GM18951 (cell line): ENCODE measurements around the gene VPS25.
"Not testable (repeated sequence)": the region's sequence is repeated elsewhere in the genome, so short reads cannot be mapped to it uniquely, and the experiment has no call there.

Experiments used
- POLR2A ChIP-seq: IDR thresholded peaks from 4 replicates; pipeline ENCODE4 v1.6.1; 2011; ENCODE audit warnings: mild to moderate bottlenecking; ENCODE audit not compliant: insufficient read length, insufficient read depth; ENCODE audit errors: extremely low read depth
- in situ Hi-C: fragments of 300-500 bp; cut with MboI; formaldehyde crosslinking; loops from one replicate; pipeline ENCODE4 v1.12.0; 2022; ENCODE audit warnings: low sequenced_read_pairs, mixed read lengths, inconsistent platforms; ENCODE audit not compliant: unreplicated experiment

Gene VPS25

GRCh38 chr17:42754782-42755181 is 18.5 kb upstream of the VPS25 start:
- in situ Hi-C loops, result no loop called here
- TF ChIP-seq POLR2A, result no peak

DNA sequence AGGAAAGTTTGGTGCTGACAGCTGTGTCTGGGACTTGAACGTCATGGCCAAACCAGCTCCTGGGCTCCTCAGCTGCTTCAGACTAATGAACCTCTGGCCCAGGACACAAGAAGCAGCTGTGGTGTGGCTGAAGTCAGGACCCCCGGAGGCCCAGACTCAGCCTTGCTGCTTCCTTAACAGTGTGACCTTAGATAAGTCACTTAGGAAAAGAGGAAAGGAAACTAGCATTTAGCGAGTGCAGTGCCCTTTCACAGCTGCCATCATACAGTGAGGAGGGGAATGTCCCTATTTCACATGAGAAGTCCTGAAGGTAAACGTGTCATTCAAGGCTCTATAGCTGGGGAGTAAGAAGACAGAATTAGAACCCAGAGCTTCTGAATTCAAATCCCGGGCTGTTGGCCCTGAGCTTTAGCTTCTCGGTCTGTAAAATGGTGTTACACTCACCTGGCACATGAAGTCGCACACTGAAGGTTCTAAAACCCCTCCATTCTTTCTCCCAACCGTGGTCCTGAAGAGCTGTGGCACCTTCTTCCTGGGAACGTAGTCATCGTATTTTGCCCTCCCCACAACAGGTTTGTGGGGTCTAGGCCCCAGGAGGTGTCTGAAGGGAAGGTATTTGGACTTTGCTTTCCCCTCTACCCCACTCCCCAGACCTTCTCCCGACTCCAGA is 13.1 kb upstream of the VPS25 start:
- TF ChIP-seq POLR2A, result no peak
- in situ Hi-C loops, result no loop called here

- no peak for TF ChIP-seq POLR2A
- in situ Hi-C loops, result no loop called here
These were observed 12.3 kb upstream of the VPS25 start, which contains the start of gene RAMP2 for GRCh38 chr17:42760652-42761581. Gene RAMP2 (plus strand): TSS chr17:42761227. CDS start chr17:42761262, 35 bp downstream.

DNA sequence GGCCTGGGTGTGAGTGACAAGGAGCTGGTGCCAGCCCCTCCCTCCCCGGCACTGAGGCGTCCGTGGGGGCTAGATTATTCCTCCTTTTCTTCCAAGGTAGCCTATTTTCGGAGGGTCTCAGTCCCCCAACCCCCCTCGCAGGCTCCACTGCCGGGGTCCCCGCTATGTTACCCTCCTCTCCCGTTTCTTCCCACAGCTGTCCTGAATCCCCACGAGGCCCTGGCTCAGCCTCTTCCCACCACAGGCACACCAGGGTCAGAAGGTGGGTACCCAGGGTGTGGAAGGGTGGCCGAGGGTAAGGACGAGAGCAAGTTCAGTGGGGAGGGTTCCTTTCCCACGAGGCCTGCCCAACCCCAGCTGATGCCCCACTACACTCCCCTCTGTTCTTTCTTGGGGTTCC is 11.6 kb upstream of the VPS25 start:
- in situ Hi-C loops, result no loop called here
- no peak for TF ChIP-seq POLR2A

GRCh38 chr17:42766124-42766523 is 7.1 kb upstream of the VPS25 start:
- TF ChIP-seq POLR2A, result no peak
- in situ Hi-C loops, result no loop called here

DNA sequence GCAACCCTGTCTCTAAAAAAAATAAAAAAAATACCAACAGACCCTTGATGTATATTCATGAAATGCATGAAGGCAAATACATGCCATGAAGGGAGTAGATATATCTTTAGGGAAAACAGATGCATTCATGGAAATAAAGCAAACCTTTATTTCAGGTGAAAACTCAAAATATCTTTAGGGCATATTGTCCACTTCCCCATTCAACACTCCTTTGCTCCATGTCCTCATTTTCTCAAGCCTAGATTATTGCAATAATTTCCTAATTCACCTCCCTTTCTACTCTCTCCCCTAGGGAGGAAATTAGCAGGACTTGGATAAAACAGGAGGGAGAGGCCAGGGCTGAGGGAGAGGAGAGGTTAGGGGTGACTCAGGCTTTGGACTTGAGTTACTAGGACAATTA is 5.7 kb upstream of the VPS25 start:
- TF ChIP-seq POLR2A, result no peak
- in situ Hi-C loops, result no loop called here

- in situ Hi-C loops, result not testable (repeated sequence)
These were observed 5.2 kb upstream of the VPS25 start for GRCh38 chr17:42768006-42768405.

DNA sequence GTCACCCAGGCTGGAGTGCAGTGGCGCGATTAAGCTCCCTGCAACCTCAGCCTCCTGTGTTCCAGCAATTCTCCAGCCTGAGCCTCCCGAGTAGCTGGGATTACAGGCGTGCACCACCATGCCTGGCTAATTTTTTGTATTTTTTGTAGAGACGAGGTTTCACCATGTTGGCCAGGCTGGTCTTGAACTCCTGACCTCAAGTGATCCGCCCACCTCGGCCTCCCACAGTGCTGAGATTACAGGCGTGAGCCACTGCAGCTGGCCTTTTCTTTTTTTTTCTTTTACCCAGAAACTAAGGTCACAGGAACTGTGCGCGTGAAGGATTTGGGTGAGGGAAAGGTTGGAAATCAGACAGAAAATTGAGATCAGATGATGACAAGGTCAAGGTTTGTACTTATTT is 3.3 kb upstream of the VPS25 start:
- in situ Hi-C loops, result not testable (repeated sequence)

- no peak for TF ChIP-seq POLR2A
- in situ Hi-C loops, result no loop called here
These were observed 332 bp upstream of the VPS25 start for GRCh38 chr17:42772945-42773289.

DNA sequence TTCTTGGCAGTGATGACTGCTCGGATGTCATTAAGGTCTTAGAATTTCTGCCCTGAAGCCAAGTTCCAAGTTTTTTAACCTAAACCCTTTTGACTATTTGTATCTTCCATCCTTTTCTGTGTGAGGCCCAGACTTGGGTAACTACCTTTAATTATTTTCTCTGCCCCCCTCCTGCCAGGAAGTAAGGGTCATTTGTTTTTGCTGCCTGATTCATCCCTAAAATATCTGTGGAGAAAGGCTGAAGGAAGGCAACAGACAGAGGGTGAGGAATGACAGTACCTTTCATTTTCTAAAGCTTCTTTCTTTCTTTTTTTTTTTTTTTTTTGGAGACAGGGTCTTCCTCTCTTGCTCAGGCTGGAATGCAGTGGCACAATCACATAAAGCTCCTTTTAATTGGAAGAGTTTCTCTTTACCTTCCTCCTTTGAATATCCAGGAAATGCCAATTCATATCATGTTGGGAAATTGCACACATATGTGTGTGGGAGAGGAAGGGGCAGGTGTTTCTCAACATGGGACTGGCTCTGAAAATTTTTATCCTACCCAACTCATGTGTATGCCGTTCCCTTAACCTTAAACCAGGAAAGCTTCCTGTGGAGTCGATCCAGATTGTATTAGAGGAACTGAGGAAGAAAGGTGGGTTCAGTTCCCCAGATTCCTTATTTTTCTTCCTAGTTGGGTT is 957 bp downstream of the VPS25 start:
- TF ChIP-seq POLR2A, result no peak
- in situ Hi-C loops, result no loop called here

DNA sequence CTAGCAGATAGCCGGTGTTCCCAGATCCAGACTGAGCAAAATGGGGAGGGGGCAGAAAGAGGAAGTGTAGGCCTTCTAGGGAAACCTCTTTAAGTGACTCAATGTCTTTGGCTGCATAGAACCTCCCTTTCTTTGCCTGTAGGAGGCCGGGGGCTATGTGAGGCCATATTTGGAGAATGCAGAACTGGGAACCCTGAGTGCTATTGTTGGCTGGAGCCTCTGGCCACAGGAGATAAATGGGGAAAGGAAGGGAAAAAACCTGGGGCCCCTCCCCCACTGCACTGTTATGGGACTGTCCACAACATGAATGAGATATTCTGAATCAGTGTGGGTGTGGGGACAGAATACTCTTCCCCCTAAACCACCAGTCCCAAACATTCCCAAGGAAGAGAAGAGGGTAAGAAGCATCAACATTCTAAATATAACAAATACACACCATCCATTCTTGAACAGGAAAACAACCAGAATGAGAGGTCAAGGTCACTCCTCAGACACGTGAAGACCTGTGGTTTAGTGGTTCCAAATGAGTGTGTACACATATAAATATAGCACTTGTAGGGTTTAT is 2.4 kb downstream of the VPS25 start:
- in situ Hi-C loops, result no loop called here
- no peak for TF ChIP-seq POLR2A

DNA sequence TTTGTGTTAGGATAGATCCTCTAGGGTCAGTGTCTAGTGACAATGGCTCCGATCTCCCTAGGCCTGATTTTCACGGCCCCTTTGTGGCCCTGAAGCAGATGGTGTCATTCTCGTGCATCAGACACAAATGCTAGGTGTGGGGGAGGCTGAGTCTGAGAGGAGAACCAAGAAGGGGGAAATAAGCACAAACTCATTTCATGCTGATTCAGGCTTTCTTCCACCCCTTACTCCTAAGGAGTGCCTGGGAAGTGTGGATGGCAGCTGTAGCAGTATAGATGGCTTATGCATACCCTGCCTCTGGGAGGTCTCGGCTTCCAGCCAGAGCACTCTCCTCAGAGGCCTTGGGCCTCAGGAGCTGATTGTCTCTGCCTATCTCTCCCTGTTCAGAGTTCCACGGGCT is 5.3 kb downstream of the VPS25 start:
- in situ Hi-C loops, result no loop called here
- no peak for TF ChIP-seq POLR2A

DNA sequence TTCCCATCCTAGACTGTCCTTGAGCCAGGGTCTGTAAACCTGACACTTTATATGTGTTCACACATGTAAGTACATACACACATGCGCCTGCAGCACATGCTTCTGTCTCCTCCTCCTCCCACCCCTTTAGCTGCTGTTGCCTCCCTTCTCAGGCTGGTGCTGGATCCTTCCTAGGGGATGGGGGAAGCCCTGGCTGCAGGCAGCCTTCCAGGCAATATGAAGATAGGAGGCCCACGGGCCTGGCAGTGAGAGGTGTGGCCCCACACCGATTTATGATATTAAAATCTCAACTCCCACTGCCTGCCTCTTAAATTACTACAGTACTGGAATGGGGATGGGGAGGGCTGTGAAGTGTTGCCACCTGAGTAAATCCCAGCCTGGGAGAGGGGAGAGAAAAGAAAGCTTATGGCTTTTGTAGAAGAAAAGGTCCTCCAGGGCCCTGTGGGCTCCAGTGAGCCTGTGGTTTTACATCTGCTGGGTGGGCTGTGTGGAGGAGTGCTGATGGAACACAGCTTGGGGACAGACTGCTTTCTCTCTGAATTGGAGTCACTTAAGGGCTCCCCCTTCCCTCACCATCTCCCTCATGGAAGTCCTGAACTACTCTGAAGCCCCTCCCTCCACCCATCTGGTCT is 6.2 kb downstream of the VPS25 start:
- no peak for TF ChIP-seq POLR2A
- in situ Hi-C loops, result no loop called here
